Stimulated activated naive CD8-positive, alpha-beta T cell treated with anti-CD3 and anti-CD28 coated beads, Interleukin-15, Interleukin-2, amounts not matched to agents 100 U/mL and 50 U/mL, for 24 hours (primary cell): ENCODE results near the gene GPC4.
"Not testable (repeated sequence)": the region's sequence is repeated elsewhere in the genome, so short reads cannot be mapped to it uniquely, and the experiment has no call there.

Experiments used
- ATAC-seq: fragments of 150-1000 bp; cut with Tn5 transposase; one replicate; pipeline ENCODE4 v1.10.0; 2021
- DNase-seq: peaks from one replicate; pipeline ENCODE4 v3.0.0; 2021

Gene GPC4

GRCh38 chrX:133305348-133305747, 109.9 kb downstream of the GPC4 start:
- no peak for DNase-seq
- ATAC-seq, result no peak

- DNase-seq (no peak), ATAC-seq (no peak)
Measured at GRCh38 chrX:133302775-133303445, 112.4 kb downstream of the GPC4 start.

GRCh38 chrX:133300591-133300990, 114.7 kb downstream of the GPC4 start:
- ATAC-seq, result no peak
- DNase-seq, result no peak

- no peak for ATAC-seq
- DNase-seq, result no peak
Measured at GRCh38 chrX:133297284-133297683, 118.0 kb downstream of the GPC4 start.

GRCh38 chrX:133294126-133294525, 121.2 kb downstream of the GPC4 start:
- ATAC-seq, result no peak
- no peak for DNase-seq

GRCh38 chrX:133290076-133290475, 125.2 kb downstream of the GPC4 start:
- ATAC-seq, result no peak
- DNase-seq, result no peak

DNA sequence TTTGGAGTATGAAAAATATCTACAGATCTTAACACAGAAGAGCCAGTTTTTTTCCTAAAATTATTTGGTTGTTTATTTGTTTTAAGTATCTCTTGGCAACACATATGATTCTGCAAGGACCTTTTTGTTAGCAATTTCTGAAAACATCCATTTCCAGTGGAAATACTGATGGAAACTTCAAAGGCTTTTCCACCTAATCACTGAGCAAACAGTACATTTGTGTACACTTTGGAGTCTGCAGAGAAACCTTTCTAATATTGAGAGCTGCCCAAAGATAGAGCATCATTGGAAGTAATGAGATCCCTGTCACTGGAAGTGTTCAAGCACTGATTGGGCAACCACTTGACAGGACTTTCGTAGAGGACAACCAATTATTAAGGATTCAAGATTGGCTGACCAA, 127.4 kb downstream of the GPC4 start:
- DNase-seq (no peak), ATAC-seq (no peak)

DNA sequence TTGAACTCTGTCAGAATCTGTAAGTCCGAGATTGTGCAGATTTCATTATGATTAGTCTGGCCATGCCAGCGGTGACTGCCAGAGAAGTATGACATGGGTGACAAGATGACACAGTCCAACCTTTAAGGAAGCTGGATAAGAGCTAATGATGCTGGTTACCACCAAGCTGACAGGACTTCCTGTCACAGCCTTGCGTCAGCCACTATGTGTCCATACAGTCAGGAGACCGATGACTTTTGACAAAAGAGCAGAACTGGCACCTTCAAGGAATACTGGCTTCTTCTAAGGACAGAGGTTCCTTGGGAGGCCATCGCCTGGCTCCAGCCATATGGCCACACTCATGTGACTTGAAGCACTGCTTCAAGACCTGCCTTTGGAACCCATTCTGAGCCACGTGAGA, 129.9 kb downstream of the GPC4 start:
- DNase-seq, result no peak
- no peak for ATAC-seq

DNA sequence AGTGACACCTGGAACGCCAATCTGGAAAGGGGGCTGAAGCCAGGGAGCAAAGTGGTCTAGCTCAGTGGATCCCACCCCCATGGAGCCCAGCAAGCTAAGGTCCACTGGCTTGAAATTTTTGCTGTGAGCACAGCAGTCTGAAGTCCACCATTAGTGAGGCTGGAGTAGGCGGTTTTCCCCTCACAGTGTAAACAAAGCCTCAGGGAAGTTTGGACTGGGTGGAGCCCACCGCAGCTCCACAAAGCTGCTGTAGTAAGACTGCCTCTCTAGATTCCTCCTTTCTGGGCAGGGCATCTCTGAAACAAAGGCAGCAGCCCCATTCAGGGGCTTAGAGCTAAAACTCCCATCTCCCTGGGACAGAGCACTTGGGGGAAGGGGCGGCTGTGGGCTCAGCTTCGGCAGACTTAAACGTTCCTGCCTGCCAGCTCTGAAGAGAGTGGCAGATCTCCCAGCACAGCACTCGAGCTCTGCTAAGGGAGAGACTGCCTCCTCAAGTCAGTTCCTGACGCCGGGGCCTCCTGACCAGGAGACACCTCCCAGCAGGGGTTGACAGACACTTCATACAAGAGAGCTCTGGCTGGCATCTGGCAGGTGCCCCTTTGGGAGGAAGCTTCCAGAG, 136.1 kb downstream of the GPC4 start:
- not testable (repeated sequence) for DNase-seq, ATAC-seq

GRCh38 chrX:133273180-133273579, 142.1 kb downstream of the GPC4 start:
- ATAC-seq (no peak), DNase-seq (no peak)

DNA sequence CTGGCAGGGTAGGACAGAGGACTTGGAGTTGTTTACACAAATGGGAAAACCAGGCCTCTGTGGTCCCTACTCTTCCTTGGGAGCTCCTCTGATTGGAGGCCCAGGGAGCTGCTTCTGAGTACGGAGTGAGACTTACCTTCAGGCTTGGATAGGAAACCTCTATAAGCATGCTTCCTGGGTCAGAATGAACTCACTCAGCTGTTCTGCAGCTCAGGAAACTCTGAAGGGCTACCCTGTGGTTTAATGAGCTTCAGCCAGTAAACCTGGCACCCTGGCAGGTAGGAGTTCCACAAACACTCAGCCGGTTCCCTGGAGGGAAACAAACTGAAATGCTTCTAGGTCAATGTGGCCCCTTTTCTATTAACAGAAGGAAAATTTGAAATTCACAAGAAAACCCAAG, 146.1 kb downstream of the GPC4 start:
- ATAC-seq (no peak), DNase-seq (no peak)

GRCh38 chrX:133267621-133268020, 147.7 kb downstream of the GPC4 start:
- DNase-seq, result no peak
- no peak for ATAC-seq

DNA sequence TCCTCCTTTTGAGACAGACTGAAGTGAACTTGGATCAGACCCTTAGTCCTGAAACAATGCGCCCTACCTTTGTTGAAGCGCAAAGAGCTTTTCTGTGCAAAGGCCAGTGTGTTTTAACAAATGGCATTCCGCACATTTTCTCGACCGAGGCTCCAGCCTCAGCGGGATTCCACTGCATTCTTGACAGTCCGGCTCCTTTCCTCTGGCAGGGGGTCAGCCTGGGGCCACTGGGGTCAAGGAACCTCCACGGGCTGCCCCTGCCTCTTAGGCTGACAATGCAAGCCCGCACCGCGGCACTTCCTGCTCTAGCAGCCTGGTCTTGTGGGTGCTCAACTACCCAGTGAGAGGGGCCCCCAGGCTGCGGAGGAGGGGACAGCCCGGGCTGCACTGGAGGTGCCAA, 150.0 kb downstream of the GPC4 start:
- DNase-seq, result no peak

GRCh38 chrX:133258481-133258880, 156.8 kb downstream of the GPC4 start:
- no peak for ATAC-seq
- no peak for DNase-seq

More for the DNA sequence above, 150.0 kb downstream of the GPC4 start:
- ATAC-seq, result no peak

- DNase-seq (no peak), ATAC-seq (no peak)
Measured at GRCh38 chrX:133254666-133255065, 160.6 kb downstream of the GPC4 start.

DNA sequence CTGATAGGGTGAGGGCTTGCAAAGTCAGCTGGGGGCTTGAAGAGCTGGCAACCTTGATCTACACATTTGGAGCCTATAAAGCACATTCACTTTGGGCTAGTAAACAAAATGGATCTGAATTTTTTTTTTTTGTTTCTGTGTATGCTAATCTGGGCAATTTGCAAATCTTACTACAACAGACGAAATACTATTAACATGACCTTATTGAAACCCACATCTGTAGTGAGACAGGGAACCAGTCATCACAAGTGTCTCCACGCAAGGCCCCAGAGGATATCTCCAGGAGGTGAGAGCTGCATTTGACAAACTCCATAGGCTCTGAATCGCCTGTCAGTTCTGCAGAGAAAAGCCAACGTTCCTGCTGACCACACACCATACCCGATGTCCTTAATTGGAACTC, 164.1 kb downstream of the GPC4 start:
- DNase-seq (no peak), ATAC-seq (no peak)

GRCh38 chrX:133250184-133251100, 164.8 kb downstream of the GPC4 start:
- ATAC-seq, result no peak
- no peak for DNase-seq
